Ishikawa (cell line): ENCODE results near the gene MACROD2.

Experiments
- CEBPB ChIP-seq: IDR thresholded peaks from 2 replicates; pipeline ENCODE4 v1.6.1; 2012
- CREB1 ChIP-seq: IDR thresholded peaks from 2 replicates; pipeline ENCODE4 v1.6.1; 2012; ENCODE audit warnings: low read depth
- EGR1 ChIP-seq: IDR thresholded peaks from 2 replicates; pipeline ENCODE4 v1.6.1; 2012
- EP300 ChIP-seq: IDR thresholded peaks from 2 replicates; pipeline ENCODE4 v1.6.1; 2012; ENCODE audit warnings: borderline replicate concordance
- FOXM1 ChIP-seq: IDR thresholded peaks from 2 replicates; pipeline ENCODE4 v1.6.1; 2012; ENCODE audit warnings: low read depth, borderline replicate concordance
- NFIC ChIP-seq: IDR thresholded peaks from 2 replicates; pipeline ENCODE4 v1.6.1; 2012
- RAD21 ChIP-seq: IDR thresholded peaks from 2 replicates; pipeline ENCODE4 v1.6.1; 2012; ENCODE audit warnings: low read depth
- TAF1 ChIP-seq: IDR thresholded peaks from 2 replicates; pipeline ENCODE4 v1.6.1; 2012; ENCODE audit warnings: low read depth, mild to moderate bottlenecking
- TCF12 ChIP-seq: IDR thresholded peaks from 2 replicates; pipeline ENCODE4 v1.6.1; 2012; ENCODE audit warnings: low read depth
- TEAD4 ChIP-seq: IDR thresholded peaks from 2 replicates; pipeline ENCODE4 v1.6.1; 2012
- YY1 ChIP-seq: IDR thresholded peaks from 2 replicates; pipeline ENCODE4 v1.6.1; 2012; ENCODE audit warnings: low read depth
- ZBTB7A ChIP-seq: IDR thresholded peaks from 2 replicates; pipeline ENCODE4 v1.6.1; 2012; ENCODE audit warnings: low read depth
- TF ChIP-seq, protein P1 (sequence below): IDR thresholded peaks from 2 replicates; pipeline ENCODE4 v1.6.1; 2012
- TF ChIP-seq, protein P2 (sequence below): IDR thresholded peaks from 2 replicates; pipeline ENCODE4 v1.6.1; 2012
- TF ChIP-seq, protein P3 (sequence below): IDR thresholded peaks from 2 replicates; pipeline ENCODE4 v1.6.1; 2012; ENCODE audit warnings: low read depth, mild to moderate bottlenecking

MACROD2 gene

DNA sequence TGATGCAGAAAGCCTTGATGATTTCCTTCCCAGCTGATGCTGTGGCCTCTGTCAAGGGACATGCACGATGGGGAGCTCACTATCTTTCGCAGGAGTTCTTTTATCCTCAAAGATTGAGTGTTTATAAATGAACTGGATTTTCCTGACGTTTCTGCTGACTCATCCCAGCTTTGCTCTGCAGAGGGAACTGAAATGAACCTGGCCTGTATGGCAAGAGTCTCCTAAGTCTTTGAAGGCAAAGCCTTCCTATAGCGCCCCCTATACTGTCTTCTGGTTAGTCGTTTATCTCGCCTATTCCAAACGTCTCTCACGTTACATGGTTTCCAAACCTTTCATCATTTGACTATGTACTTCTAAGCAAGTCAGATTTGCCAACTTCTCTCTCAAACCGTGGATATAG, 2012.6 kb downstream of the MACROD2 start:
- TF ChIP-seq RAD21 (no peak), TEAD4 (no peak), ZBTB7A (no peak), CEBPB (no peak), TCF12 (no peak), CREB1 (no peak), FOXM1 (no peak), NFIC (no peak), EGR1 (no peak), YY1 (no peak), TAF1 (no peak), EP300 (no peak)
- TF ChIP-seq, protein P1, sequence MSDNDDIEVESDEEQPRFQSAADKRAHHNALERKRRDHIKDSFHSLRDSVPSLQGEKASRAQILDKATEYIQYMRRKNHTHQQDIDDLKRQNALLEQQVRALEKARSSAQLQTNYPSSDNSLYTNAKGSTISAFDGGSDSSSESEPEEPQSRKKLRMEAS, result no peak
- TF ChIP-seq, protein P2, sequence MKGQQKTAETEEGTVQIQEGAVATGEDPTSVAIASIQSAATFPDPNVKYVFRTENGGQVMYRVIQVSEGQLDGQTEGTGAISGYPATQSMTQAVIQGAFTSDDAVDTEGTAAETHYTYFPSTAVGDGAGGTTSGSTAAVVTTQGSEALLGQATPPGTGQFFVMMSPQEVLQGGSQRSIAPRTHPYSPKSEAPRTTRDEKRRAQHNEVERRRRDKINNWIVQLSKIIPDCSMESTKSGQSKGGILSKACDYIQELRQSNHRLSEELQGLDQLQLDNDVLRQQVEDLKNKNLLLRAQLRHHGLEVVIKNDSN, result no peak
- TF ChIP-seq, protein P3, sequence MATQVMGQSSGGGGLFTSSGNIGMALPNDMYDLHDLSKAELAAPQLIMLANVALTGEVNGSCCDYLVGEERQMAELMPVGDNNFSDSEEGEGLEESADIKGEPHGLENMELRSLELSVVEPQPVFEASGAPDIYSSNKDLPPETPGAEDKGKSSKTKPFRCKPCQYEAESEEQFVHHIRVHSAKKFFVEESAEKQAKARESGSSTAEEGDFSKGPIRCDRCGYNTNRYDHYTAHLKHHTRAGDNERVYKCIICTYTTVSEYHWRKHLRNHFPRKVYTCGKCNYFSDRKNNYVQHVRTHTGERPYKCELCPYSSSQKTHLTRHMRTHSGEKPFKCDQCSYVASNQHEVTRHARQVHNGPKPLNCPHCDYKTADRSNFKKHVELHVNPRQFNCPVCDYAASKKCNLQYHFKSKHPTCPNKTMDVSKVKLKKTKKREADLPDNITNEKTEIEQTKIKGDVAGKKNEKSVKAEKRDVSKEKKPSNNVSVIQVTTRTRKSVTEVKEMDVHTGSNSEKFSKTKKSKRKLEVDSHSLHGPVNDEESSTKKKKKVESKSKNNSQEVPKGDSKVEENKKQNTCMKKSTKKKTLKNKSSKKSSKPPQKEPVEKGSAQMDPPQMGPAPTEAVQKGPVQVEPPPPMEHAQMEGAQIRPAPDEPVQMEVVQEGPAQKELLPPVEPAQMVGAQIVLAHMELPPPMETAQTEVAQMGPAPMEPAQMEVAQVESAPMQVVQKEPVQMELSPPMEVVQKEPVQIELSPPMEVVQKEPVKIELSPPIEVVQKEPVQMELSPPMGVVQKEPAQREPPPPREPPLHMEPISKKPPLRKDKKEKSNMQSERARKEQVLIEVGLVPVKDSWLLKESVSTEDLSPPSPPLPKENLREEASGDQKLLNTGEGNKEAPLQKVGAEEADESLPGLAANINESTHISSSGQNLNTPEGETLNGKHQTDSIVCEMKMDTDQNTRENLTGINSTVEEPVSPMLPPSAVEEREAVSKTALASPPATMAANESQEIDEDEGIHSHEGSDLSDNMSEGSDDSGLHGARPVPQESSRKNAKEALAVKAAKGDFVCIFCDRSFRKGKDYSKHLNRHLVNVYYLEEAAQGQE, result no peak

DNA sequence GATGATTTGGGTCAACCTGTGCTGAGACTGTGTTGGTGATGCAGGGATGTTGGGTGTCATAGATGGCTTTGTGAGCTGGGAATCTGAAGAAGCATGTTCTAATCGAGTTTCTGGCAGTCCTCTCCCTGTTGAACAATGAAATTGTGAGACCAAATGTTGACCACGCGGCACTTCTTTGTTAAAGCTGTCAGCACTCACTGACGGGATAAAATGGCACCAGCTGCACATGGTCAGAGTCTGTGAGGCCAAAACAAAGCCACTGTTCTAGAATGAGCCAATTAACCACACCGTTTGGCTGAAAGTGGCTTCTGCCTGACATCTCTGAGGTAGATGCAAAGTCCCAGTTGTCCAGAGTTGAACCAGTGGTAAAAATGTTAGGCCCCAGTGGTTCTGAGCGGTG, 2015.7 kb downstream of the MACROD2 start:
- TF ChIP-seq, protein P2, result no peak
- no peak for TF ChIP-seq TCF12
- no peak for TF ChIP-seq YY1
- TF ChIP-seq RAD21, result no peak
- TF ChIP-seq EGR1, result no peak
- TF ChIP-seq TEAD4, result no peak
- no peak for TF ChIP-seq ZBTB7A
- no peak for TF ChIP-seq CEBPB
- no peak for TF ChIP-seq FOXM1
- no peak for TF ChIP-seq TAF1
- TF ChIP-seq, protein P3, result no peak

DNA sequence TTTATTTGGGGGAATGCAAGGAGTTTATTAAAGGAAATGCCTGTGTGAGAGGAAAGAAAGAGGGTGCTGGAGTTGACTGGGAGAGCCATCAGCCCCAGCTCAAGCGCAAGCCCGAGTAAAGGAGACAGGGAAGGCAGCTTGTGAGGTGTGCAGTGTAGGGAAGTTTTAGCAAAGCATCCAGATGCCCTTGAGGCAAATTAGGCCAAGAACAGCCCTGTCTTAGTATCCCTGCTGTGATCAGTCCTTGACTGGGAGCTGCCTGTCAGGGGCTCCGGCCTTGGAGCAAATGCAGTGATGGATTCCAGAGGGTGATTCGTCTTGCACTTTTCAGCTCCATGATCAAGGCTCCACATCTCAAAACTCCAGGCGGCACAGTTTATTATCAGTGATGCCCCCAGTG, 2016.2 kb downstream of the MACROD2 start:
- TF ChIP-seq, protein P2, result no peak
- TF ChIP-seq RAD21 (no peak), YY1 (no peak), FOXM1 (no peak), CEBPB (no peak), TEAD4 (no peak), ZBTB7A (no peak), NFIC (no peak), TAF1 (no peak), TCF12 (no peak), EP300 (no peak), EGR1 (no peak), CREB1 (no peak)
- TF ChIP-seq, protein P1, result no peak
- TF ChIP-seq, protein P3, result no peak

DNA sequence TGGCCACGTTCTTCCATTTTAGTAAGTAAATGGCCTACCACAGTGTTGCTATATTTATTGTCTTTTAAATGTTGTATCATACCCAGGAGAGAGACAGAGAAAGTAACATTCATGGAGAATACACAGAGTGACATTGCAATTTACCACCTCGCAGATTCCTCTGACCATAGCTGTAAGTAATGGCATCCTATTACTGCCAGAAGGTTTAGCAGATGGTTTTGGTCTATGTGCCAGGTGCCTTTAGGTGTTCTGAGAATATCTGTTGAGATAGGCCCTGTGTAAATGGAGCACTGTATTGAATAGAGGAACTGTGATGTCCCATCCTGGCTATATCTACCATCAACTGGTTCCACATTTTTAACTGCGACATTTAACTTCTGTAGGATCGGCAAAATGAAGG, 2018.3 kb downstream of the MACROD2 start:
- TF ChIP-seq YY1, result no peak
- TF ChIP-seq FOXM1, result no peak
- no peak for TF ChIP-seq CEBPB
- no peak for TF ChIP-seq RAD21
- TF ChIP-seq, protein P1, result no peak
- no peak for TF ChIP-seq ZBTB7A
- no peak for TF ChIP-seq EGR1
- TF ChIP-seq TEAD4, result no peak
- TF ChIP-seq, protein P3, result no peak
- no peak for TF ChIP-seq TCF12
- TF ChIP-seq CREB1, result no peak
- no peak for TF ChIP-seq NFIC
